Chondrocyte (in vitro differentiated cells): ENCODE results near the gene IRF7. TPM values are rescaled to one million over a fixed set of nuclear protein-coding genes. Genes with fewer than 3 reads are reported as not detected.
"Not testable (repeated sequence)": the region's sequence is repeated elsewhere in the genome, so short reads cannot be mapped to it uniquely, and the experiment has no call there.

Experiments used
- DNase-seq: peaks from one replicate; pipeline ENCODE4 v3.0.0; 2021; ENCODE audit warnings: mixed read lengths, low spot score
- H3K27ac Mint-ChIP-seq: one replicate; pipeline ENCODE4 v1.8.0; 2021; ENCODE audit warnings: mild to moderate bottlenecking, moderate library complexity, mixed read lengths; ENCODE audit not compliant: unreplicated experiment
- H3K27me3 Mint-ChIP-seq: 2 replicates; pipeline ENCODE4 v1.8.0; 2021; ENCODE audit warnings: low read depth, mixed read lengths
- H3K36me3 Mint-ChIP-seq: 2 replicates; pipeline ENCODE4 v1.8.0; 2021; ENCODE audit warnings: low read depth, mixed read lengths
- H3K4me1 Mint-ChIP-seq: 2 replicates; pipeline ENCODE4 v1.8.0; 2021; ENCODE audit warnings: low read depth, mild to moderate bottlenecking, mixed read lengths
- H3K4me3 Mint-ChIP-seq: one replicate; pipeline ENCODE4 v1.8.0; 2021; ENCODE audit warnings: mild to moderate bottlenecking, moderate library complexity, mixed read lengths; ENCODE audit not compliant: unreplicated experiment
- H3K9me3 Mint-ChIP-seq: 2 replicates; pipeline ENCODE4 v1.8.0; 2021; ENCODE audit warnings: low read depth, mixed read lengths
- total RNA-seq: library from RNA; stranded (reverse); gene quantifications from 3 replicates; pipeline ENCODE4 v1.2.1, GENCODE V29; 2021
- TF ChIP-seq, protein P1 (sequence below): fragments of 200-600 bp; sonication (generic); IDR thresholded peaks from 2 replicates; pipeline ENCODE4 v1.5.0; 2021; ENCODE audit warnings: antibody characterized with exemption, mild to moderate bottlenecking, moderate library complexity

The IRF7 gene
- total RNA-seq, 1 donor from 2014 or later = 11.4 TPM

DNA sequence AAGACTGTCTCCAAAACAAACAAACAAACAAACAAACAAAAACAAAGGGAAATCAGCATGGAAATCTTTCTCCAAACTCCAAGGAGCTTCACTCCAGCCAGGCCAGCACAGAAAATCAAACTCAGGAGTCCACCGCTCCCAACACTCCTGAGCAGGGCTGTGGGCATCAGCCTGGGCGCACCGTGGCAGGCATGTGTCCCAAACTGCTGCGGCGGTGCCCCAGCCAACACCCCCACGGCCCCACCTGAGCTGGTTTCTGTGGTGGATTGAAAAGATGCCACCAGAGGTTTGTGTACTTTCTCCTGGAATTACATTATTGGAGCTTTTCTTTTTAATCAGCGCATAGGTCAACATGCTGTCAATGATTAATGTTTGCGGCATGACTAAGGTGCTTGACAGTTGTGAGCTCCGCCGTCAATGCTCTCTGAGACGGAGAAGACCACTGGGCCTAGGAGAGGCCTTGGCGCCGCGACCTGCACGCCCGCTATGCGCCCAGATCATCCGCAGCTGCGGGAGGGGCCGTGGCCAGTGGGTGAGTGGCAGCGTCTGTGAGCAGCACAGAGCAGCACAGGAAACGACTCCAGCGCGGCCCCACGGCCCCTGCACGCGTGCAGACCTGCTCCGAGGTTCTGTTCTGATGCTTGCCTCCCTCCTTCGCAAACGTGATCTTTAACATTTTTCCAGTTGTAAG, 39.4 kb upstream of the IRF7 start:
- H3K36me3 Mint-ChIP-seq = peaks cover 8% of the 10 kb centered on the region
- H3K27ac Mint-ChIP-seq = no peak overlapping the region
- DNase-seq = no peak
- no peaks in the 10 kb centered on the region for H3K4me1 Mint-ChIP-seq
- no peaks in the 10 kb centered on the region for H3K27me3 Mint-ChIP-seq
- no peak overlapping the region for H3K4me3 Mint-ChIP-seq
- no peaks in the 10 kb centered on the region for H3K9me3 Mint-ChIP-seq
- TF ChIP-seq, protein P1, sequence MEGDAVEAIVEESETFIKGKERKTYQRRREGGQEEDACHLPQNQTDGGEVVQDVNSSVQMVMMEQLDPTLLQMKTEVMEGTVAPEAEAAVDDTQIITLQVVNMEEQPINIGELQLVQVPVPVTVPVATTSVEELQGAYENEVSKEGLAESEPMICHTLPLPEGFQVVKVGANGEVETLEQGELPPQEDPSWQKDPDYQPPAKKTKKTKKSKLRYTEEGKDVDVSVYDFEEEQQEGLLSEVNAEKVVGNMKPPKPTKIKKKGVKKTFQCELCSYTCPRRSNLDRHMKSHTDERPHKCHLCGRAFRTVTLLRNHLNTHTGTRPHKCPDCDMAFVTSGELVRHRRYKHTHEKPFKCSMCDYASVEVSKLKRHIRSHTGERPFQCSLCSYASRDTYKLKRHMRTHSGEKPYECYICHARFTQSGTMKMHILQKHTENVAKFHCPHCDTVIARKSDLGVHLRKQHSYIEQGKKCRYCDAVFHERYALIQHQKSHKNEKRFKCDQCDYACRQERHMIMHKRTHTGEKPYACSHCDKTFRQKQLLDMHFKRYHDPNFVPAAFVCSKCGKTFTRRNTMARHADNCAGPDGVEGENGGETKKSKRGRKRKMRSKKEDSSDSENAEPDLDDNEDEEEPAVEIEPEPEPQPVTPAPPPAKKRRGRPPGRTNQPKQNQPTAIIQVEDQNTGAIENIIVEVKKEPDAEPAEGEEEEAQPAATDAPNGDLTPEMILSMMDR = no peak

DNA sequence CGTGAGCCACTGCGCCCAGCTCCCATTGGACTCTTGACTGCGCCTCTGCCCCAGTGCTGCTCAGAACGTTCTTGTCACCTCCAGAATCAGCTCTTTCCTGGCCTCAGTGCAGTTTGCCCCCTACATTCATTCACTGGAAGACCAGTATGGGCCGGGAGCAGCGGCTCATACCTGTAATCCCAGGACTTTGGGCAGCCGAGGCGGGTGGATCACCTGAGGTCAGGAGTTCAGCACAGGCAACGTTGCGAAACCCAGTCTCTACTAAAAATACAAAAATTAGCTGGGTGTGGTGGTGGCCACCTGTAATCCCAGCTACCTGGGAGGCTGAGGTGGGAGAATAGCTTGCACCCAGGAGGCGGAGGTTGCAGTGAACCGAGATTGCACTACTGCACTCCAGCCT, 38.7 kb upstream of the IRF7 start:
- not testable (repeated sequence) for H3K4me1 Mint-ChIP-seq, DNase-seq, H3K4me3 Mint-ChIP-seq, H3K27ac Mint-ChIP-seq, H3K27me3 Mint-ChIP-seq, H3K9me3 Mint-ChIP-seq
- peaks cover 11% of the 10 kb centered on the region for H3K36me3 Mint-ChIP-seq

DNA sequence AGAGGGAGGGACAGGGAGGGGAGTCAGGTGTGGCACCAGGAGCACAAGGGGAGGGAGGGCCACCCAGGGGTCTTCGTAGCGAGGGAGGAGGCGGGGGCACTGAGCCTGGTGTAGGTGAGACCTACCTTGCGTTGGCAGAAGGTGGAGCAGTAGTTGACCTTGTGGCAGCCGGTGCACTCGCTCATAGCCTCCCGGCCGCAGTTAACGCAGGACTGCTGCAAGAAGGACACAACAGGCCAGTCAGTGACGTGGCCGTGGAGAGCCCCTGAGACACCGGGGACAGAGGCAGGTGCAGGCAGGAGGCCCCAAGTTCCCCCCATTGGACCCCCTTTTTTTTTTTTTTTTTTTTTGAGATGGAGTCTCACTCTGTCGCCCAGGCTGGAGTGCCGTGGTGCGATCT, 38.1 kb upstream of the IRF7 start:
- Mint-ChIP-seq H3K4me3 (no peak overlapping the region), H3K27me3 (no peaks in the 10 kb centered on the region), H3K36me3 (peaks cover 11% of the 10 kb centered on the region), H3K4me1 (no peaks in the 10 kb centered on the region), H3K27ac (no peak overlapping the region), H3K9me3 (no peaks in the 10 kb centered on the region)
- no peak for DNase-seq
- TF ChIP-seq, protein P1 = no peak

DNA sequence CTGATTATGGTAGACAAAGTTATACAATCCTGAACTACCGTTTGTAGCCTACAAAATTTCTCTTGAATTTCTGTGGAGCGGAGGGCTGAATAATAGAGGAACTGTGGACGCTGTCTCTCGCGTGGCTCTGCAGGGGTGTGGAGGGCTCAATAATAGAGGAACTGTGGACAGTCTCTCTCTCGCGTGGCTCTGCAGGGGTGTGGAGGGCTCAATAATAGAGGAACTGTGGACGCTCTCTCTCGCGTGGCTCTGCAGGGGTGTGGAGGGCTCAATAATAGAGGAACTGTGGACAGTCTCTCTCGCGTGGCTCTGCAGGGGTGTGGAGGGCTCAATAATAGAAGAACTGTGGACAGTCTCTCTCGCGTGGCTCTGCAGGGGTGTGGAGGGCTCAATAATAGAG, 37.4 kb upstream of the IRF7 start:
- not testable (repeated sequence) for H3K27me3 Mint-ChIP-seq, H3K4me1 Mint-ChIP-seq, DNase-seq, H3K4me3 Mint-ChIP-seq, H3K9me3 Mint-ChIP-seq, H3K27ac Mint-ChIP-seq
- H3K36me3 Mint-ChIP-seq = peaks cover 12% of the 10 kb centered on the region

DNA sequence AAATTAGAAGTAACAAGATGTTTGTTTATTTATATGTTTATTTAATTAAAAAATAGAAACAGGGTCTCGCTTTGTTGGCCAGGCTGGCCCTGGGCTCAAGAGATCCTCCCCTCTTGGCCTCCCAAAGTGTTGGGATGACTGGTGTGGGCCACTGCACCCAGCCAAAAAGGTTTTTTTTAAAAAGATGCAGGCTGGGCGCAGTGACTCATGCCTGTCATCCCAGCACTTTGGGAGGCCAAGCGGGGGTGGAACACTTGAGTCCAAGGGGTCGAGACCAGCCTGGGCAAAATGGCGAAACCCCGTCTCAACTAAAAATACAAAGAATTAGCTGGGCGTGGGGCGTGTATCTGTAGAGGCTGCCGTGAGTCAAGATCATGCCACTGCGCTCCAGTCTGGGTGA, 34.7 kb upstream of the IRF7 start:
- Mint-ChIP-seq H3K36me3 (peaks cover 11% of the 10 kb centered on the region), H3K9me3 (no peaks in the 10 kb centered on the region), H3K4me1 (no peaks in the 10 kb centered on the region), H3K27ac (no peak overlapping the region), H3K27me3 (no peaks in the 10 kb centered on the region), H3K4me3 (no peak overlapping the region)
- no peak for DNase-seq
- TF ChIP-seq, protein P1 = no peak

DNA sequence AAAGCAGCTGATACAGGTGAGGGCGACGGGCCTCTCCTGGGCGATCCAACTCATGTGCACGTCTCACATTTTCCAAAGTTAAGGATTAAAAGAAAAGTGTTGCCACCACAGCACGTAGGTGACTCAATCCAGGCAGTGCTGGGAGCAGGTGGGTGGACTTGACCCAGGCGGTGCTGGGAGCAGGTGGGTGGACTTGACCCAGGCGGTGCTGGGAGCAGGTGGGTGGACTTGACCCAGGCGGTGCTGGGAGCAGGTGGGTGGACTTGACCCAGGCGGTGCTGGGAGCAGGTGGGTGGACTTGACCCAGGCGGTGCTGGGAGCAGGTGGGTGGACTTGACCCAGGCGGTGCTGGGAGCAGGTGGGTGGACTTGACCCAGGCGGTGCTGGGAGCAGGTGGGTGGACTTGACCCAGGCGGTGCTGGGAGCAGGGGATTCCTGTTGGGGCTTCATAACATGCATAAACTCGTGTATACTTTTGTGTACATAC, 32.0 kb upstream of the IRF7 start:
- not testable (repeated sequence) for DNase-seq, H3K4me3 Mint-ChIP-seq, H3K27me3 Mint-ChIP-seq, H3K9me3 Mint-ChIP-seq, H3K4me1 Mint-ChIP-seq, H3K27ac Mint-ChIP-seq
- peaks cover 11% of the 10 kb centered on the region for H3K36me3 Mint-ChIP-seq

DNA sequence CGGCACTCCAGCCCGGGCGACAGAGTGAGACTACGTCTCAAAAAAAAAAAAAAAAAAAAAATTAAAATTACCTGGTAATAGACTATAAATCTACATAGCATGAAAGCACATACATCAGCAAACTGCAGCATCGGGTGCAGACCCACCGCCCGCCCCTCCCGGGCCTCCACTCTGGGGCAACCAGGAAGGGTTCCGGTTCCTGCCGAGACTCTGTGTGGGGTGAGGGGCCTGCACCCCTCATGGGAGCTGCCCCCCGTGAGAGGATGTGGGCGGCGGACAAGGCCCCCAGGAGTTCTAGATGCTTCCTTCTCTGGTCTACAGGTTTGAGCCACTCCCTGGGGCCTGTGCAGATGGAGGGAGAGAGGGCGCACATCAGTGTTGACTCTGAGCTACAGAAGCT, 30.5 kb upstream of the IRF7 start:
- Mint-ChIP-seq H3K27ac (no peak overlapping the region), H3K36me3 (peaks cover 9% of the 10 kb centered on the region), H3K4me1 (no peaks in the 10 kb centered on the region), H3K27me3 (no peaks in the 10 kb centered on the region), H3K9me3 (no peaks in the 10 kb centered on the region), H3K4me3 (no peak overlapping the region)
- DNase-seq = no peak
- TF ChIP-seq, protein P1 = no peak
